DND-41 (cell line): ENCODE results near the gene CFAP90.

Source experiments
- EZH2 ChIP-seq: IDR thresholded peaks from 3 replicates; pipeline ENCODE4 v1.6.1; 2012; ENCODE audit warnings: borderline replicate concordance, low read depth, mild to moderate bottlenecking, moderate library complexity, low read length, inconsistent platforms; ENCODE audit not compliant: severe bottlenecking
- TF ChIP-seq, protein P1 (sequence below): IDR thresholded peaks from 2 replicates; pipeline ENCODE4 v1.5.1; 2012; ENCODE audit warnings: borderline replicate concordance, low read length, moderate library complexity, mild to moderate bottlenecking; ENCODE audit not compliant: poor library complexity, severe bottlenecking; ENCODE audit errors: extremely low read depth

DNA sequence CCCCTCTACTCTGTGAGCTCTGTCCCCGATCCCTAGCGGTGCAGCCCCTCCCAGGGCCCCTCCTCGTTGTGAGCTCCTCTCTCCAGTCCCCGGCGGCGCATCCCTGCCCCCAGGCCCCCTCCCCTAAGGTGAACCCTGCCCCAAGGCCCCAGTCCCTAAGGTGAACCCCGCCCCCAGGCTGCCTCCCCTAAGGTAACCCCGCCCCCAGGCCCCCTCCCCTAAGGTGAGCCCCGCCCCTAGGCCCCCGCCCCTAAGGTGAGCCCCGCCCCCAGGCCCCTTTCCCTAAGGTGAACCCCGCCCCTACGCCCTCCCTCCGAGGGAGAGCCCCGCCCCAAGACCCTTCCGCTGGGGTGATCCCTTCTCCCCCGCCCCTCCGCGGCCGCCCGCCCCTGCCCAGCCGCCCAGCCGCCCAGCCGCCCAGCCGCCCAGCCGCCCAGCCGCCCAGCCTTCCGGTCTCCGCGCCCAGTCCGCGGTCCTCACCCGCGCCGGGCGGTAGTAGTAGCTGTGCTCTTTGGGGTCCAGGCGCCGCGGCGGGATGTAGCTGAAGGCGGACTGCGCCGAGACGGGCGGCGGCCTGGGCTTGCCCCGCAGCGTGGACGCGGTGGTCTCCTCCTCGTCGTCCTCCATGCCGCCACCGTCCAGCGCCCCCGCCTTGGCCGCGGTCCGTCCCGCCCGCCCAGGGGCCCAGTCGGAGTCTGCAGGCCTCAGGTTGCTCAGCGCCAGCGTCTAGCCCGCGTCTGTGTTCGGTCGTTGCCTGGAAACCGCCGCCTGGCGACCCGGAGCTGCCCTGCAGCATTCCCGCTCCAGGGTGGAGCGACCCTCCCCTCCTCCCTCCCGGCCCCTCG is at the start of gene CFAP90:
- TF ChIP-seq, protein P1, sequence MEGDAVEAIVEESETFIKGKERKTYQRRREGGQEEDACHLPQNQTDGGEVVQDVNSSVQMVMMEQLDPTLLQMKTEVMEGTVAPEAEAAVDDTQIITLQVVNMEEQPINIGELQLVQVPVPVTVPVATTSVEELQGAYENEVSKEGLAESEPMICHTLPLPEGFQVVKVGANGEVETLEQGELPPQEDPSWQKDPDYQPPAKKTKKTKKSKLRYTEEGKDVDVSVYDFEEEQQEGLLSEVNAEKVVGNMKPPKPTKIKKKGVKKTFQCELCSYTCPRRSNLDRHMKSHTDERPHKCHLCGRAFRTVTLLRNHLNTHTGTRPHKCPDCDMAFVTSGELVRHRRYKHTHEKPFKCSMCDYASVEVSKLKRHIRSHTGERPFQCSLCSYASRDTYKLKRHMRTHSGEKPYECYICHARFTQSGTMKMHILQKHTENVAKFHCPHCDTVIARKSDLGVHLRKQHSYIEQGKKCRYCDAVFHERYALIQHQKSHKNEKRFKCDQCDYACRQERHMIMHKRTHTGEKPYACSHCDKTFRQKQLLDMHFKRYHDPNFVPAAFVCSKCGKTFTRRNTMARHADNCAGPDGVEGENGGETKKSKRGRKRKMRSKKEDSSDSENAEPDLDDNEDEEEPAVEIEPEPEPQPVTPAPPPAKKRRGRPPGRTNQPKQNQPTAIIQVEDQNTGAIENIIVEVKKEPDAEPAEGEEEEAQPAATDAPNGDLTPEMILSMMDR, result no peak
- no peak for TF ChIP-seq EZH2
